Duodenal mucosa (tissue), 2 donors: Measurements from ENCODE around the gene ZNF429.
A peak's percentile ranks its signal among the peaks of the same experiment; 100 is the strongest.

Experiments used
- H3K27ac ChIP-seq: one replicate; pipeline ENCODE4 v1.7.0; 2013; ENCODE audit warnings: low read depth, low read length
- H3K27me3 ChIP-seq, 2 donors: one replicate each; pipeline ENCODE4 v1.7.0; 2013; ENCODE audit warnings: low read length in 2 of 2, control low read depth in 1 of 2; ENCODE audit not compliant: insufficient read depth in 2 of 2, control insufficient read depth in 1 of 2
- H3K36me3 ChIP-seq, 2 donors: one replicate each; pipeline ENCODE4 v1.7.0; 2013; ENCODE audit warnings: low read length in 2 of 2, control low read depth in 1 of 2; ENCODE audit not compliant: insufficient read depth in 2 of 2, control insufficient read depth in 1 of 2
- H3K4me1 ChIP-seq, 2 donors: one replicate each; pipeline ENCODE4 v1.7.0; 2013; ENCODE audit warnings: low read length in 2 of 2, control low read depth in 1 of 2; ENCODE audit not compliant: insufficient read depth in 2 of 2, control insufficient read depth in 1 of 2
- H3K4me3 ChIP-seq, 2 donors: one replicate each; pipeline ENCODE4 v1.7.0; 2013; ENCODE audit warnings: low read length in 2 of 2, low read depth in 1 of 2
- H3K9ac ChIP-seq, 2 donors: one replicate each; pipeline ENCODE4 v1.7.0; 2013; ENCODE audit warnings: low read length in 2 of 2, low read depth in 1 of 2
- H3K9me3 ChIP-seq, 2 donors: one replicate each; pipeline ENCODE4 v1.7.0; 2013; ENCODE audit warnings: low read length in 2 of 2, control low read depth in 1 of 2; ENCODE audit not compliant: control insufficient read depth in 1 of 2

The ZNF429 gene

GRCh38 chr19:21569494-21569865 lies 64.1 kb downstream of the ZNF429 start:
- H3K9me3 ChIP-seq = peaks cover 0 to 23% of the 10 kb centered on the region in 2 donors
- no peak overlapping the region for H3K9ac ChIP-seq
- H3K27ac ChIP-seq = no peak overlapping the region
- H3K4me3 ChIP-seq = peak overlapping the region; percentile 80 to 84
- H3K36me3 ChIP-seq = no peaks in the 10 kb centered on the region
- no peaks in the 10 kb centered on the region for H3K27me3 ChIP-seq
- no peaks in the 10 kb centered on the region for H3K4me1 ChIP-seq

DNA sequence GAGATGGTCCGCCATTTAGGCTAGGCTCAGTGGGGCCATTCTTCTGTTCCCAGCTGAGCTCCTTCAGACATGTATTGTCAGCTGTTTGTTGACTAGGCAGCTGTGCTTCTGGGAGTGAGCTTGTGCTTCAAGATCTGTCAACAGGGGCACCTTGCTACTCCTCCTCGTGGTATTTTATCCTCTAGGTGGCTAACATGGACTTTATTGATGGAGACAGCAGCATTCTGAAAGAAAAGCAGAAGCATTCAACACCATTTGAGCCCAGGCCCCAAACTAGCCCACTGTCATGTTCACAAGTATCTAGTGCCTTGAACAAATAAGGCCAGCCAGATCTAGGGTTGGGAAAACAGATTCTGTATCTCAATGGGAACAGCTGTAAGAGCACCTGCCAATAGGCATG lies 65.9 kb downstream of the ZNF429 start:
- peaks cover 0 to 21% of the 10 kb centered on the region in 2 donors for H3K9me3 ChIP-seq

GRCh38 chr19:21574607-21575006 lies 69.2 kb downstream of the ZNF429 start:
- Histone ChIP-seq H3K9me3 (peaks cover 0 to 29% of the 10 kb centered on the region in 2 donors), H3K27me3 (no peaks in the 10 kb centered on the region), H3K36me3 (no peaks in the 10 kb centered on the region), H3K4me3 (no peak overlapping the region), H3K27ac (no peak overlapping the region), H3K9ac (no peak overlapping the region), H3K4me1 (no peaks in the 10 kb centered on the region)

More for the DNA sequence above, 65.9 kb downstream of the ZNF429 start:
- no peak overlapping the region for H3K4me3 ChIP-seq
- H3K27me3 ChIP-seq = no peaks in the 10 kb centered on the region
- no peak overlapping the region for H3K9ac ChIP-seq
- no peak overlapping the region for H3K27ac ChIP-seq
- H3K36me3 ChIP-seq = no peaks in the 10 kb centered on the region
- no peaks in the 10 kb centered on the region for H3K4me1 ChIP-seq

DNA sequence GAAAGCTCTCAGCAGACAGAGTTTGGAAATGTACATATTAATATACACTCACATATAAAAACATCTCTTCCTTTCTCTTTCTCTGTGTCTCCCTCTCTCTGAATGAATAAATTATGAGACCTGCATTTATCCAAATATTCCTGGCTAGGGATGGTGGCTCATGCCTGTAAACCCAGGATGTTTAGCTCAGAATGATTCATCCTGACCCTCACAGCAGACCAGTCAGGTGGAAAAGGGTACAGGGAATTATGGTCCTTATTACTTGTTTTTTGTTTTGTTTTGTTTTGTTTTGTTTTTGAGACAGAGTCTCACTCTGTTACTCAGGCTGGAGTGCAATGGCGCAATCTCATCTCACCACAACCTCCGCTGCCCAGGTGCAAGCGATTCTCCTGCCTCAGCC lies 71.1 kb downstream of the ZNF429 start:
- H3K36me3 ChIP-seq = no peaks in the 10 kb centered on the region
- no peak overlapping the region for H3K9ac ChIP-seq
- no peaks in the 10 kb centered on the region for H3K4me1 ChIP-seq
- peaks cover 0 to 19% of the 10 kb centered on the region in 2 donors for H3K9me3 ChIP-seq
- no peaks in the 10 kb centered on the region for H3K27me3 ChIP-seq
- no peak overlapping the region for H3K4me3 ChIP-seq
- no peak overlapping the region for H3K27ac ChIP-seq

DNA sequence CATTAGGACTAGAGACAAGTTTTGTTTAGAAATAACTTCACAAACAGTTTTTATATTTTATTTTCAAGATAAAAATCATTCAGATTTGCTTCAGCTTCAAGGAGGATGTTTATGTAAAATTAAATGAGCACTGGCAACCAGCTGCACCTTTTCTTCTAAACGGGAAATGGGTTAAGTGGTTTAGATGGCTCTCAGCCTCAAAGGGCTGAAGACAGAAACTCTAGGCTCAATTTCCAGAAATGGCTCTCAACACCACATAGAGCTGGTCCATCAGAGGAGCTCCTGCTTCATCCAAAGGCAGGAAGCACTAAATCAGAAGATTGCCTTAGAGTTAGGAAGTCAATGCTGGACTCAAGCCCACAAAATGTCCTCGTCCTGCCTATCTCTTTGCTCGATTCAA lies 74.7 kb downstream of the ZNF429 start:
- no peaks in the 10 kb centered on the region for H3K27me3 ChIP-seq
- H3K27ac ChIP-seq = no peak overlapping the region
- H3K9ac ChIP-seq = no peak overlapping the region
- H3K36me3 ChIP-seq = no peaks in the 10 kb centered on the region
- H3K9me3 ChIP-seq = peaks cover 0 to 20% of the 10 kb centered on the region in 2 donors
- H3K4me1 ChIP-seq = no peaks in the 10 kb centered on the region
- no peak overlapping the region for H3K4me3 ChIP-seq

DNA sequence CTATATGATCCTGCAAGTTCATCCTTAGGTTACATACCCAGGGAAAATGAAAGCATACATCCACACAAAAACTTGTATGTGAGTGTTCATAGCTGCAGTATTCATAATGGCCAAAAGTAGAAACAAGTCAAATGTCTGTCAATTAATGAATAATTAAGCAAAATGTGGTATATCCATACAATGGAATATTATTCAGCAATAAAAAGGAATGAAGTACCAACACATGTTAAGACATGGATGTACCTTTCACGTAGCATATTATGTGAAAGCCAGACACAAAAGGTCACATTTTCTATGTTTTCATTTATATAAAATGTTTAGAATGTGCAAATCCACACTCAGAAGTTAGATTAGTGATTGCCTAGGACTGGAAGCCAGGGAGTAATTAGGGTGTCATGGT lies 75.4 kb downstream of the ZNF429 start:
- H3K36me3 ChIP-seq = no peaks in the 10 kb centered on the region
- H3K27me3 ChIP-seq = no peaks in the 10 kb centered on the region
- H3K4me1 ChIP-seq = peaks cover 0 to 4% of the 10 kb centered on the region in 2 donors
- H3K27ac ChIP-seq = no peak overlapping the region
- H3K9ac ChIP-seq = no peak overlapping the region
- peaks cover 0 to 21% of the 10 kb centered on the region in 2 donors for H3K9me3 ChIP-seq
- H3K4me3 ChIP-seq = no peak overlapping the region

GRCh38 chr19:21581646-21582240 lies 76.3 kb downstream of the ZNF429 start:
- H3K36me3 ChIP-seq = no peaks in the 10 kb centered on the region
- no peak overlapping the region for H3K9ac ChIP-seq
- H3K27me3 ChIP-seq = no peaks in the 10 kb centered on the region
- H3K9me3 ChIP-seq = peaks cover 0 to 19% of the 10 kb centered on the region in 2 donors
- H3K4me1 ChIP-seq = peaks cover 0 to 4% of the 10 kb centered on the region in 2 donors
- H3K4me3 ChIP-seq = no peak overlapping the region
- no peak overlapping the region for H3K27ac ChIP-seq

GRCh38 chr19:21584537-21584936 lies 79.1 kb downstream of the ZNF429 start:
- no peak overlapping the region for H3K4me3 ChIP-seq
- no peak overlapping the region for H3K27ac ChIP-seq
- H3K4me1 ChIP-seq = peaks cover 3 to 7% of the 10 kb centered on the region in 2 donors
- peaks cover 0 to 10% of the 10 kb centered on the region in 2 donors for H3K9me3 ChIP-seq
- no peaks in the 10 kb centered on the region for H3K36me3 ChIP-seq
- no peak overlapping the region for H3K9ac ChIP-seq
- no peaks in the 10 kb centered on the region for H3K27me3 ChIP-seq

DNA sequence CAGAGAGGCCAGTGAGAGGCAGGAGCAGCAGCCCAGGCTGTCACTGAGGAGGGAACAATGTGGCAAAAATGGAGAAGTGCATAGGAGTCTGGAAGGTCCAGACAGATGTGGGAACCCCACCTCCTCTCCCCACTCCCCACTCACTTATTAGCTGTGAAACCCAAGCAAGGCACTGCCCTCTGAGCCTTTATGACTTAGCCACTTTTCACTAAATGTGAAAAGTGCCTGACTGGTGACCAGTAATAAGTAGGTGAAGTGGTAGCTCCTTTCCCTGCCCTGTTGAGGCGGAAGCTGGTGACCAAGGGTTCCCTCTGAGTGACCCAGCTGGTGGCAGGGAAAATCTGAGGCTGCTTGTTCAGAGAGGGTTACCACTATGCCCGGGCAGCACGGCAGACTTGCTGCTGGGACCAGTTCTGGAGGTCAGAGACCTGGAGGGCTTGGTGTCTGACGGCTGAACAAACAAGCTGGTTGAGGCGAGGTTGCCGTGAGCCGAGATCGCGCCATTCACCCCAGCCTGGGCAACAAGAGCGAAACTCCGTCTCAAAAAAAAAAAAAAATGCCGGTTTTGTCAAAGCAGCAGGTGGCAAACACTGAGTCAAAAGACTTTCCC lies 80.0 kb downstream of the ZNF429 start:
- Histone ChIP-seq H3K36me3 (no peaks in the 10 kb centered on the region), H3K27me3 (no peaks in the 10 kb centered on the region), H3K4me3 (peak overlapping the region; percentile 35 to 43), H3K4me1 (peaks cover 3 to 7% of the 10 kb centered on the region in 2 donors), H3K9ac (peak overlapping the region in 1 of 2 donors; percentile 26), H3K9me3 (peaks cover 0 to 9% of the 10 kb centered on the region in 2 donors), H3K27ac (no peak overlapping the region)

DNA sequence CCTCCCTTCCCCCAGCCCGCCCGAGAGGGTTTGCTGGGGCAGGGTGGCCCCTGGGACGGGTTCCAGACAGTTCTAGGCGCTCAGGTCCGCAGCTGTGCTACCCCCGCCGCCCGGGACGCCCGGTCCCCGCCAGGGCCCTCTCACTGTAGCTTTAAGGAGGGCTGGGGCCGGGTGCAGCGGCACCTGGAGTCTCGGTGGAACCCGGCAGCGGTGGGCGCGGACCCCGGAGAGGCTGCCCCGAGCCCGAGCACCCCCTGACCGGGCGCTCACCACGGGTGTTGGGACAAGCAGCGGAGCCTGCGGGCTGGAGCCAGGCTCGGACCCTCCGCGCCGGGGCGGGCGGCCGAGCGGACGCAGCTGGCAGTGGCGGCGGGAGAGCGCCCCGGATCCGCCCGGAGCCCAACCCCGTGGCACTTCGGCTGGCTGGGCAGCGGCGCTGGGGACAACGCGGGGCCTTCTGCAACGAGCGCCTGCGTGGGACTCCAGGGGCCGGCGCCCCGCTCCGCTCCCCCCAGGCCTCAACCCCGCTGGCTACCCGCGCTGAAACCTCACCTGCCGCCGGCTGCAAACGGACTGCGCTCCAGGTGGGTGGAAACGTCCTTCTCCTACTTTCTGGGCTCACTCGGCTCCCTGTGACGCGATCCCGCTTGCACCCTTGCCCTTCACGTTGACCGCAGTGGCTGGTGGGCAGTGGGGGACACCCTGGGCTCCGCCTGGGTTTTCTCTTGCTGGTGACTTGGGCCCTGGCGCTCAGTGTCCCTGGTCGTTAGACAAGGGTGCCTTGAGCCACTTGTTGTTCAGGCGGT lies 81.1 kb downstream of the ZNF429 start:
- H3K9ac ChIP-seq = peak overlapping the region; percentile 10 to 46

More for the DNA sequence above, 81.1 kb downstream of the ZNF429 start:
- Histone ChIP-seq H3K4me3 (peak overlapping the region; percentile 63), H3K36me3 (no peaks in the 10 kb centered on the region), H3K27ac (no peak overlapping the region), H3K4me1 (peaks cover 3 to 7% of the 10 kb centered on the region in 2 donors), H3K27me3 (no peaks in the 10 kb centered on the region), H3K9me3 (peaks cover 0 to 7% of the 10 kb centered on the region in 2 donors)
